HG03469 (cell line): ENCODE results near the gene SLC27A3.

Source experiments
- ATAC-seq: cut with Tn5 transposase; IDR thresholded peaks from one replicate; pipeline ENCODE4 v1.9.1; 2021; ENCODE audit warnings: mild to moderate bottlenecking, moderate library complexity, moderate number of reproducible peaks; ENCODE audit not compliant: unreplicated experiment

SLC27A3 gene

DNA sequence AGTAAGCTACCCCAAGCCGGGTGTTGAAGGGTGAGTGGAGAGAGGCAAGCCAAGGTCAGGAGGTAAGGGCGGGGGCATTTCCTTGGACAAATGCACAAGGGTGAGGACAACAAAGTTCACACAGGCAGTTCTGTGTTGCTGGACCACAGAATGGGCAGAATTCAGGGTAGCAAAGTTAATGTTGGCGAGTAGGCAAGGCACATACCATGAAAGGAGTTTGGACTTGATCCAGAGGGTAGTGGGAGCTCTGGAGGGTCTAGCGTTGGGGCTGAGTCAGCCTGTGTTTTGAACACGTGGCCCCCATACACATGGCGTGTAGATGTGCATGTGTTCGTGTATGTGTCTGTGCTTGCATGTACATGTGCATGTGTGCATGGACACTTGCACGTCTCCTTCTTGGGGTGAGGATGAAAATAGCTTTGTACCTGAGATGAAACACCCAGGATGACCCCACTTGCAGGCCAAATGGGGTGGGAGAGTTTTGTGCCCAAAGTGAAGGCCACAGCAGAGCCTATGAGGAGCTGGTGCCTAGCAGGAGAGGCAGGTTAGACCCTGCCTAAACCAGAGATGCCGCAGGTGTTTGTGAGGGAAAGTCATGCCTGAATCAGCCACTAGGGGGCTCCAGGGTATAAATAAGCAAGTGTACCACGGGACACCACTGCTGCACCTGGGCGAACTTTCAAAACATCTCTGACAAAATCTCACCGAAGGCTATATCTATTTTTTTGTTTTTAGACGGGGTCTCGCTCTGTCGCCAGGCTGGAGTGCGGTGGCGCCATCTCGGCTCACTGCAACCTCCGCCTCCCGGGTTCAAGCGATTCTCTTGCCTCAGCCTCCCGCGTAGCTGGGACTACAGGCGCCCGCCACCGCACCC, 21.8 kb downstream of the SLC27A3 start:
- no peak for ATAC-seq

DNA sequence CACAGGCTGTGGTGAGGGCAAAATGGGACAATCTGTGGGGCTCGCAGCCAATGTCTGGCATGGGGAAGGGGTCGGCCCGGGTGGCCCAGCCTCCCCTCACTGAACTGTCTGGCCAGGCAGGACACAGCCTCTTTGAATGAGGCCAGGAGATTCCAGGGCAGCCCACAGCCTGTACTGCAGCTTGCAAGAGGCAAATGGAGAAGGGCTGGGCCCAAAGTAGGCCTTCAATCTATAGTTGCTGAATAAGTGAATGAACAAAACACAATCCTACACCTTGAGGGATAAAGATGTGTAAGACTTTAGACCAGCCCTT, 23.2 kb downstream of the SLC27A3 start:
- ATAC-seq, result no peak

DNA sequence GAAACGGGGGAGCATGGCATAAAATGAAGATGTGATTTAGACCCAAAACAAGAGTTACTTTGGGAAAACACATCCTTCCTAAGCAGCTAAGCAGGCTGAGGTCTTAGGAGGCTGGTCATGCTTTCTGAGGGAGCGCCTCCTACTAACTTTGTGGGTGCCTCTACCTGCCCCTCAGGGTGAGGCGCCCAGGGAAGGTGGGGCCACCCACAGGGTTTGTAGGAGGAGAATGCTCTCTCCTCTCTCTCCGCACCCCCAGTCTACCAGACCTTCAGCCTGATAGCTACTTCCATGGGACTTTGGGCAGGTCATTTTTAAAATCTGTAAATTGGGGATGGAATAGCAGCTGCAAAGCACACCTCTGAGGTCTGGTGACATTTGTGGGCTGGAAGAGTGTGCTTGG, 23.8 kb downstream of the SLC27A3 start:
- no peak for ATAC-seq

DNA sequence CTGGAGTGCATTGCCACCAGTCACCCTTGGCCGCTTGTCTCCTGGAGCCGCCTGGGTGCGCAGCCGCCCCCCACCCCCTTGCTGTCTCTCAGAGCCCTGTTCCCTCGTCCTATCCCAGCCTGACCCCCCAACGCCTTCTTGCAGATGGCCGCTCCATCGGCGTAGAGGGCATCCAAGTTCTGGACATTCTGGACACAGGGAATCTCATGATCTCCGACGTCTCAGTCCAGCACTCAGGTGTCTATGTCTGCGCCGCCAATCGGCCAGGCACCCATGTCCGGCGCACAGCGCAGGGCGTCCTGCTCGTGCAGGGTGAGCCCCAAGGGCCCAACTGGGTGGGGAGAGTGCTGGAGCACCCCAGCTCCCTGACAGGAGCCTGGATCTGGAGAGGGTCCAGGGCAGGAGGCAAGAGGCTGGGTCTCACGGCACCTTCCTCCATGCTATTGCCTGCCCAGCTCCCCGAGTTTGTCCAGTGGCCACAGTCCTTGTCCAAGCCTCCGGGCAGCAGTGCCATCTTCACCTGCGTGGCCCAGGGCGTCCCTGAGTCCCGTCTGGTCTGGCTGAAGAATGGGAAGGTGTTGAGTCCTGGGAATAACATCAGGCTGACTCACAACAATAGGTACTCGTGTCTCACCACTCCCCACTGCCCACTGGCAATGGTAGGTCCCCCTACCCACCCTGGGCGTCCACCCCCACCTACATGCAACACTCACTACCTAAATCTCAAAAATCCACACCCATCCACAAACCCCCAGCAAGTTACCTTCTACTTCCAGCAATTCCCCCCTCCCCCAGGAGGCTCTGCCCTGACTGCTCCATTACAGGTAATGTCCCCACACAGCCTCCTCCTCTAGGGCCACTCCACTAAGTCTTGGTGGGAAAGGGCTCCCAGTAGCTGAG, 24.6 kb downstream of the SLC27A3 start:
- no peak for ATAC-seq

DNA sequence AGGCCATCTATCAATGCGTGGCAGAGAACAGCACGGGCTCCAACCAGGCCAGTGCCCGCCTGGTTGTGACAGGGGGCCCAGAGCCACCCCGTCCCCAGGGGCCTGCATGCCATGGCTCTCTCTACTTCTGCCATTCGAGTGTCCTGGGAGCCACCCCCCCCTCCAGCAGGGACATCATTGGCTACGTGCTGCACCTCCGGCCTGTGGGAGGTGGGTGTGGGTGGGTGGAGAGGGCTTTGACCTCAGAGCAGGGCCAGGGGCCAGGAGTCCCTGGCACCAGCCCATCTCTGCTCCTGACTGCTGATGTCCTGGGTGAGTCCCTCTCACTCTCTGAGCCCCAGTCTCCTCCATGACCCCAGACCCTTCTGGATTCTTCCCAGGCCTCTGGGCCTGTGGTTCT, 25.3 kb downstream of the SLC27A3 start:
- ATAC-seq, result no peak

DNA sequence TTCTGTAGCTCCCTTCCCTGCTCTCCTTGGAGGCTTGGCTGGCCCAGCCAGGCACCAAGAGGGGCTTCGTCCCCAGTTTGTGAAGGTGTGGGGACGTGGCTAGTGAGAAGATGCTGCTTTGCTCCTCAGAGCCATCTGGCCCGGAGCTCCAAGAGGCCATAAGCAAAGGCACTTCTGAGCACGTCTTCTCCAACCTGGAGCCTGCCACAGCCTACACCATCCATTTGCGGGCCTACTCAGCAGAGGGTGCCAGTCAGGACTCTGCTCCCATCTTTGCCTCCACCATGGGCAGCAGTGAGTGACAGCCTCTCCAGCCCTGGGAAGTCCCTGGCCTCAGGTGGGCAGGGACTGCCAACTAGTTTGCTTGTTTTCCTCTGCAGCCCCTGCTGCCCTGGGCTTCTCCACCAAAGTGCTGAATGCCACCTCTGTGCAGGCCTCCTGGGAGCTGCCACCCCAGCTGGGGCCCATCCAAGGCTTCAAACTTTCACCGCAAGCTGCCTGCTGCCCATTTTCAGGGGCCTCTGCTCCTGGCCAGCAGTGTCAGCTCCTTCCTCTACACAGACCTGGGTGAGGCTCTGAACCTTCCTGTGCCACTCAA, 25.9 kb downstream of the SLC27A3 start:
- ATAC-seq, result no peak

DNA sequence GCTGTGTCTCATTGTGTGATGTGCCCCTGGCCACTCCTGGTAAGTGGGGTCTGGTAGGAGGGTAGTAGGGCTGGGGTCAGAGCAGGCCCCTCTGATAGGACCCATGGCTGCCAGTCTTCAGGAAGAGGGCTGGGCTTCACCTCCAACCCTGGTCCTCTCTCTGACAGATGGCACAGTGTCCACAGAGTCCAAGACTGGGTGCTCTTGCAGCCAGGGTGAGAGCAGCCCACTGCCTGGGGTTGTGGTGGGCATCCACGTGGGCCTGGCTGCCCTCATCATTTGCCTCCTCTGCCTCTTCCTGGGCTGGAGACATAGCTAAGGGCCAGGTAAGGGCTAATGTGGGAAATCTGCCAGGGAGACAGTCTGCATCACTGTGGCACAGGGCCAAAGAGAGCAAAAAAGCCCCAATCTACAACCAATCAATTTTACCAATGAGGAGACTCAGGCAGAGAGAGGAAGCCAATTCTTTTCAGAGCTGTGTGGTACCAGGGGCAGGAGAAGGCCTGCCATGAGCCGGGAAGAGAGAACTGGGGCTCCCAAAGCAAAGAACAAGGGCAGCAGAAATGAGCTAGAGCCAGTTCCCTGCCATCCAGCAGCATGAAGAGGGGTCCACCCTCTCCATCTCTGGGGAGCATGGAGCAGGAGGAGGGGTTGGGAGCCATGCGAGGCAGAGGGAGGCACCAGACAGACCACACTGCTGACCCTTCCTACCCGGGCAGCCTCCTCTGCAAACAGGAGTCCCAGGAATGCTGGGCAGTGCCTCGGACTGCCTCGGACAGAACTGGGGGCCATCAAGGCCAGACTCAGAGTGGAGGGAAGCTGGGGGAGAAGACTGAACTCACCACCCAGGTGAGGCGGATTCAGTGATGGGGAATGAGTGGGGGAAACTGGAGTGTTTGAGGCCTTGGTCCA, 26.8 kb downstream of the SLC27A3 start:
- no peak for ATAC-seq

DNA sequence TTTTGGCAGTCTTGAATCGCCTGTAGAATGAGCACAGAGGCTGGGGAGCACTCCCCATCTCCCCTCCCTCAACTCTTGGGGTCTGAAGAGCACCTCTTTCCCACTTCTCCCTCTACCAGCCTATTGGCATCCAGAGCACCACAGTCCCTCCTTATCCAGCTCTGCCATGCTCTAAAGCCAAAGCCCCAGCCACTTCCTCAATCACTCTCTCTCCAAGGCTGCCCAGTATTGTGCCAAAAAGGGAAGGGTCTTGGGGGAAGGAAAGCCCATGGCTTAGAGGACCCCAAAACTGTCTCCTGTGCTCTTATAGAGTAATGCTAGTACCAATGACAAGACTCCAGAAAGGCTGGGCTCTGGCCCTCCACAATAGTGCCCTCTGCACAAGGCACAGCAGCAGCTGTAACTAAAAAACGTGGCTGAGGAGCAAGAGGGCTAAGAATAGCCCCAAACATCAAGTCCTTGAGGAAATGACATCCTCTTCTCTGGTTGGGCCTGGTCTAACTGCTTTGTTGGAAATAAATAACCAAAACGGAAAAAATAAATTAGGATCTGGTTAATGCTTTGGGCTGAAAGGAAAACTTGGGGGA, 28.4 kb downstream of the SLC27A3 start:
- ATAC-seq, result no peak

DNA sequence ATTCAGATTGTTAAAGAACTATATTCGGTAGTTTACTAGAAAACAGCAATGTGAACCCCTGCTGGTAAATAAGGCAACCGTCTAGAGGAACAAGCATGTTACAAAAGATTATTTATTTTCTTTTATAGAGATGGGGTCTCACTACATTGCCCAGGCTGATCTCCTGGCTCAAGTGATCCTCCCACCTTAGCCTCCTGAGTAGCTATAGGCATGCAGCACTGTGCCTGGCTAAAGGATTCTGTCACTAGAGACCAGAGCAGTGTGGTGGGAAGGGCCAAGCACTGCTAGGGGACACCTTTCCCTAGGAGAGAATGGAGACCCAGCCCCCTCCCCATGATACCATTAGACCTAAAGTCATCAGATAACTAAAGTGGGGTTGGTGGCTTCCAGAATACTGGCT, 28.9 kb downstream of the SLC27A3 start:
- ATAC-seq, result no peak

DNA sequence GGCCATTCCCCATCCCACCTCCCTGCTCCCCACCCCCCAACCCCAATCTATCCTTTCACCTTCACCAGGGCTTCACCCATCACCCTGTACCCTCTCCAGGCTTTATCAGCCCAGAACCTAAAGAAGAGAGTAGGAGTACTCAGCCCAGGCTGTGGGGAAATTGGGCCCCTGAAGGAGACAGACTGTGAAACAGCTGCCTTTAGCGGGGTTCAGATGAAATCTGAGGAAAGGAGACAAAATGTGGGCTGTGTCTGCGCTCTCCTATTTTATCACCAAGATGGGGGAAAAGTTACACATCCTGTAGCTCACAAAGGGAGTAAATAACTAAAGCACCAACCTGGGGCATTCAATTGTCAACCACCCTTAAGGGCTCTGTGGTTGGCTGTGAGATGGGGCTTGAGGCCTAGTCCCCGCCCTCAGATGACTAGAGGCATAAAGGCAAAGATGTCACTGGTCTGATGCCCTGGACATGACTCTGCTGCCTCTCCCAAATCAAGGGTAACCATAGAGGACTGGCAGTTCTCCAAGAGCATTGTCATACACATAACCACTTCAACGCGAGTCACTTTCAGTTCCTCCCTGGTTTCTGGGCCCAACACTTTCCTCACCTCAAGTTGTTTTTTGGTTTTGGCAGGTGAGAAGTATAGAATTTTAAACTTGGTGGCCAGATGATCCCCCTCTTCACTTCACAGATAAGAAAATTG, 30.0 kb downstream of the SLC27A3 start:
- ATAC-seq, result peak; percentile 82

DNA sequence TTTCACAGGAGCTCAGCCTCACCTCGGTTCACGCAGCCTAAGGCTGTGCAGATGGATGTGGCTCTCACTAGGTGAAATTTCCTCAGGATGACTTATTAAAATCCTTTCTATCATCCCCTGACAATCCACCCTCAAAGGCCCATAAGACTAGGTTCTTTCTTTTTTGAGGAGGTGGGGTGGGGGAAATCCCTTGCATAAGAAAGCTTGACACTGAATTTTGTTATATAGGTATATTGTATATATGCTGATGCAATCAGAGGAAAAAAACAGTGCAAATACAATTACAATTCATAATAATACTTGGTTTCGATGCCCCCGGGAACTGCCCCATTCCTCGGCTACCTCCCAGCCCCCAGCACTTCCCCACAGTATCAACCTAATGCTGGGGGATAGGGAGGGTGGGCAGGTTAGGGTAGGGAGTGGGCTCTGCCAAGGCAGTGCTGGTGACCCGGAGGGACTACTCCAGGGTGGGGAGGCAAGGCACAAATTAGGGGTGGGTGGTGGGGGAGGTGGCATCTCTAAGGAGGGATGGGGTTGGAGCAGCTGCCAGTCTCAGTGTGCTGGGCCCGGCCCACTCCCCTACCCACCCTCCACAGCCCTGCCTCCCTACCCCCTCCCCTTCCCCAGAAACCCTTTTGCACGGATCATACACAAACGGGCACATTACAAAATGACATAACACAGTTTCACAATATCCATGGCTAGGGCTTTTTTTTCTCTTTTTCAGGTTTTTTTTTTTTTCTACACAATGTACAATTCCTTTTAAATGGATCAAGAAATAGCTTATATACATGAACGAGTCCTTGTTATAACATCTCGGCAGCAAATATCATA, 30.9 kb downstream of the SLC27A3 start:
- ATAC-seq, result no peak

DNA sequence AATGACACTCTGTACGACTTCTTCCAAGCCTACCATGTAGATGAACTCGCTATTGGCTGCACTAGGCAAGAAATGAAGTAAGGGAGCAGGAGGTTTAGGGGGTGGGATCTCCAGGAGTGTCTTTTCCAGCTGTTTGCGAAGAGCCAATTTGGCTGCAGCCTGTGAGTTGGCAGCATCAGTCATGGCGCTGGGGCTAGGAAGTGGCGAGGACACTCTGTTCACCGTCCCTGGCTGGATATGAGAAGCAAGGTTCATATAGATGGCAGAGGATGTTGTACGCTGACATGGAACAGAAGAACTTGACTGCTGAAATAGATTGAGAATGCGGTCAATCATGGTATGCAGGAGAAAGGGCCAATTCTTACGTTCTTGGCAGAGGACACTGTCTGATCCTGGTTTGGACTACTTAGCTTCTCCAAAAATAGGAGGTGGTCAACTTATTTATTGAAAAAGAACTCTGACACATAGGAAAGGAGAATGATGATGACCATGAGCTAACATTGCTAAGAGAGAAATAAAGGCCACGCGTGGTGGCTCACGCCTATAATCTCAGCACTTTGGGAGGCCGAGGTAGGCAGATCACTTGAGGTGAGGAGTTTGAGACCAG, 41.2 kb downstream of the SLC27A3 start:
- no peak for ATAC-seq

DNA sequence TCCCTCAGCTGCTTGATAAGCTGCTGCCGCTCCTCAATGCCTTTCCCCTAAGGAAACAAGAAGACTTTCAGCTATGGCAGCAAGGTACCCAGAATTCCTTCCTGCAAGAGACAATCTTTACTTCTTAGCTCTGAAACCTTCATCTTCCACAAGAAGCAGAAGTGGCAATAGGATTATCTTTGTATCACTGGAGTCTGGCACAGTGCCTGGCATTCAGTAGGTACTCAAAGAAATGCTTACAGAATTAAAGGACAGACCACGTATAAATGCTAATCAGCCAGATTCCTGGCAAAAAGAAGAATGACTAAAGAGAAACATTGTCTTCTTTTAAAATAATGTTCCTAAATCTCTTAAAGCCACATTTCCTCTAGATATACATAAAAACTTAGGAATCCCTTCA, 43.7 kb downstream of the SLC27A3 start:
- no peak for ATAC-seq

DNA sequence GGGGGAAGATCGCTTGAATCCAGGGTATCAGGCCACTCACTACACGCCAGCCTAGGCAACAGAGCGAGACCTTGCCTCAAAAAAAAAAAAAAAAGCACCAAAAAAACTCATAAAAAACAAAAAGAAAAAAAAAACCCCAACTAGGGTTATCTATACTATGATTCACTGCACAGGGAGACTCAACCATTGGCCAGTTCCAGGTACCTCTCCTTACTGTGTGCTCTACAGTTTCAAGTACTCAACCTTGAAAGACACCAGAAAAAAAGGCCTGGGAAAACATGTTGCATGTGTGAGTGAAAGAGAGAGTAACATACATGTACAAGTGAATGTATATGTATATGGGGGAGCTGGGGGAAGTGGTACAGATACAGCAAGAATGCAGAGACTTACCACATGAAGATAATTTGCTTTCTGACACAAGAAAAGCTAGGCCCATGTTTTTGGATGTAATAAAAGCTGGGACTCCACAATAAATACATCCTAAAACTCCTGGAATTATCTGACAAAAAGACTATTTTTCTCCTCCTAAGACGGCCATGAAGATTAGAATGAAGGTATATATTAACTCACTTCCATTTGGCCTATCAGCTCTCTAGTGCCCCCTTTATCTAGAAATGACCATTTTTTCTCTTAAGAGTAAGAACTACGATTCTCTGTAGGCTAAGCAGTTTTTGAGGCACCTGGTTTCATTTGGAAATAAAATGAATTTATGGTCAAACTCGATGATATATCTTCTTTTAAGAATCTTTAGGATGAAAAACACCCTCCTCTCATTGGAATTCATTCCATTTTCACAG, 52.2 kb downstream of the SLC27A3 start:
- ATAC-seq, result no peak
